GM23338 (cell line): Measurements from ENCODE around the gene RNF31. TPM values are rescaled to one million over a fixed set of nuclear protein-coding genes. Genes with fewer than 3 reads are reported as not detected.

ENCODE experiments used
- ATAC-seq: fragments of 200-7000 bp; cut with Tn5 transposase; 3 replicates; pipeline ENCODE4 v1.9.1; 2020
- DNase-seq: peaks from one replicate; pipeline ENCODE4 v3.0.0-alpha.2; 2015; ENCODE audit warnings: low spot score
- H2AFZ ChIP-seq: fragments of 200-600 bp; sonication (generic); 2 replicates; pipeline ENCODE4 v1.8.0; 2016; ENCODE audit warnings: antibody characterized with exemption, mild to moderate bottlenecking, moderate library complexity
- H3F3A ChIP-seq: fragments of 200-600 bp; sonication (generic); replicated peaks from 2 replicates; pipeline ENCODE4 v1.8.0; 2017; ENCODE audit warnings: antibody characterized with exemption, mixed run types, low read depth
- H3K27ac ChIP-seq: fragments of 200-600 bp; sonication (generic); 2 replicates; pipeline ENCODE4 v1.6.1; 2016; ENCODE audit warnings: low read depth
- H3K27me3 ChIP-seq: fragments of 200-600 bp; sonication (generic); 2 replicates; pipeline ENCODE4 v1.8.0; 2016; ENCODE audit warnings: mild to moderate bottlenecking, mixed run types, moderate library complexity; ENCODE audit not compliant: insufficient read depth
- H3K36me3 ChIP-seq: fragments of 200-600 bp; sonication (generic); 2 replicates; pipeline ENCODE4 v1.8.0; 2016; ENCODE audit warnings: mild to moderate bottlenecking; ENCODE audit not compliant: insufficient read depth
- H3K4me1 ChIP-seq: fragments of 200-600 bp; sonication (generic); 2 replicates; pipeline ENCODE4 v1.8.0; 2016; ENCODE audit warnings: mild to moderate bottlenecking, moderate library complexity; ENCODE audit not compliant: insufficient read depth
- H3K4me2 ChIP-seq: fragments of 200-600 bp; sonication (generic); 2 replicates; pipeline ENCODE4 v1.7.1; 2017; ENCODE audit warnings: mixed run types
- H3K4me3 ChIP-seq: fragments of 200-600 bp; sonication (generic); 2 replicates; pipeline ENCODE4 v1.6.1; 2016; ENCODE audit warnings: mixed run types
- H3K79me2 ChIP-seq: fragments of 200-600 bp; sonication (generic); replicated peaks from 2 replicates; pipeline ENCODE4 v1.8.0; 2017; ENCODE audit warnings: mild to moderate bottlenecking; ENCODE audit not compliant: insufficient read depth
- H3K9me2 ChIP-seq: fragments of 200-600 bp; sonication (generic); 2 replicates; pipeline ENCODE4 v1.8.0; 2017; ENCODE audit not compliant: insufficient read depth
- H4K20me1 ChIP-seq: fragments of 200-600 bp; sonication (generic); replicated peaks from 2 replicates; pipeline ENCODE4 v1.8.0; 2017; ENCODE audit warnings: mild to moderate bottlenecking; ENCODE audit not compliant: insufficient read depth
- H3K27ac Mint-ChIP-seq: 2 replicates; pipeline ENCODE4 v1.8.0; 2020; ENCODE audit warnings: inconsistent platforms, mild to moderate bottlenecking, moderate library complexity, mixed read lengths
- H3K27me3 Mint-ChIP-seq: 3 replicates; pipeline ENCODE4 v1.8.0; 2022; ENCODE audit warnings: low read depth, mild to moderate bottlenecking, moderate library complexity, mixed read lengths, inconsistent platforms; ENCODE audit not compliant: insufficient read depth, poor library complexity
- H3K36me3 Mint-ChIP-seq: 3 replicates; pipeline ENCODE4 v1.8.0; 2021; ENCODE audit warnings: low read depth, mild to moderate bottlenecking, inconsistent platforms, moderate library complexity, mixed read lengths
- H3K4me1 Mint-ChIP-seq: 3 replicates; pipeline ENCODE4 v1.8.0; 2020; ENCODE audit warnings: mild to moderate bottlenecking, inconsistent platforms, mixed read lengths
- H3K4me3 Mint-ChIP-seq: 3 replicates; pipeline ENCODE4 v1.8.0; 2021; ENCODE audit warnings: moderate library complexity, mild to moderate bottlenecking, inconsistent platforms, mixed read lengths
- H3K9me3 Mint-ChIP-seq: 3 replicates; pipeline ENCODE4 v1.8.0; 2020; ENCODE audit warnings: moderate library complexity, mild to moderate bottlenecking, inconsistent platforms, mixed read lengths
- CREB1 ChIP-seq: fragments of 250-450 bp; sonication (Bioruptor Pico); IDR thresholded peaks from 2 replicates; pipeline ENCODE4 v1.5.0; 2020; ENCODE audit warnings: low read depth, mild to moderate bottlenecking, moderate library complexity
- EZH2 ChIP-seq: fragments of 200-600 bp; sonication (generic); IDR thresholded peaks from one replicate; pipeline ENCODE4 v1.8.0; 2017; ENCODE audit warnings: antibody characterized with exemption, mild to moderate bottlenecking, low read depth; ENCODE audit not compliant: unreplicated experiment
- EZH2phosphoT487 ChIP-seq: fragments of 200-600 bp; sonication (generic); IDR thresholded peaks from one replicate; pipeline ENCODE4 v1.8.1; 2018; ENCODE audit warnings: antibody characterized with exemption; ENCODE audit not compliant: unreplicated experiment
- JUNB ChIP-seq: IDR thresholded peaks from one replicate; pipeline ENCODE4 v1.6.1; 2016; ENCODE audit warnings: antibody characterized with exemption; ENCODE audit not compliant: unreplicated experiment
- NANOG ChIP-seq: IDR thresholded peaks from 2 replicates; pipeline ENCODE4 v1.6.1; 2016; ENCODE audit warnings: antibody characterized with exemption, borderline replicate concordance
- POLR2AphosphoS5 ChIP-seq: IDR thresholded peaks from 2 replicates; pipeline ENCODE4 v1.6.1; 2016; ENCODE audit warnings: antibody characterized with exemption, low read depth
- STAT1 ChIP-seq: IDR thresholded peaks from one replicate; pipeline ENCODE4 v1.6.1; 2016; ENCODE audit warnings: antibody characterized with exemption; ENCODE audit not compliant: unreplicated experiment
- ZNF114 ChIP-seq: fragments of 250-450 bp; sonication (Bioruptor Pico); IDR thresholded peaks from 2 replicates; pipeline ENCODE4 v1.5.0; 2020; ENCODE audit warnings: mild to moderate bottlenecking, moderate library complexity
- ZNF331 ChIP-seq: fragments of 250-450 bp; sonication (Bioruptor Pico); IDR thresholded peaks from 2 replicates; pipeline ENCODE4 v1.5.0; 2020; ENCODE audit warnings: low read depth, mild to moderate bottlenecking, moderate library complexity
- polyA plus RNA-seq: library from polyadenylated mRNA; unstranded; fragments of >200 nt; fragmentation: Nextera tagmentation; extraction: Ambion mirVana; gene quantifications from 2 replicates; pipeline ENCODE4 v1.2.1, GENCODE V29; 2016
- total RNA-seq: library from RNA; depleted of rRNA; stranded (reverse); fragments of >200 nt; shearing (Covaris generic); gene quantifications from 2 replicates; pipeline ENCODE4 v1.2.3, GENCODE V29; 2014
- TF ChIP-seq, protein P1 (sequence below): IDR thresholded peaks from 2 replicates; pipeline ENCODE4 v1.6.1; 2016; ENCODE audit warnings: antibody characterized with exemption
- TF ChIP-seq, protein P2 (sequence below): fragments of 250-450 bp; sonication (Bioruptor Pico); IDR thresholded peaks from 2 replicates; pipeline ENCODE4 v1.5.0; 2020; ENCODE audit warnings: mild to moderate bottlenecking, moderate library complexity
- TF ChIP-seq, protein P3 (sequence below): IDR thresholded peaks from one replicate; pipeline ENCODE4 v1.6.1; 2018; ENCODE audit warnings: antibody characterized with exemption; ENCODE audit not compliant: unreplicated experiment
- TF ChIP-seq, protein P4 (sequence below), 2 experiments: fragments of 200-600 bp in 1 of 2; sonication (generic) in 1 of 2; conservative IDR thresholded peaks; 2 replicates each; pipeline versions ENCODE4 v1.5.1 to v1.6.1; 2016 to 2017; ENCODE audit warnings: antibody characterized with exemption in 2 of 2, low read depth in 2 of 2, mild to moderate bottlenecking in 2 of 2, moderate library complexity in 1 of 2

Gene RNF31
- total and polyA plus RNA-seq, 2 experiments from 2014 or later = 54.8 to 87.4 TPM

DNA sequence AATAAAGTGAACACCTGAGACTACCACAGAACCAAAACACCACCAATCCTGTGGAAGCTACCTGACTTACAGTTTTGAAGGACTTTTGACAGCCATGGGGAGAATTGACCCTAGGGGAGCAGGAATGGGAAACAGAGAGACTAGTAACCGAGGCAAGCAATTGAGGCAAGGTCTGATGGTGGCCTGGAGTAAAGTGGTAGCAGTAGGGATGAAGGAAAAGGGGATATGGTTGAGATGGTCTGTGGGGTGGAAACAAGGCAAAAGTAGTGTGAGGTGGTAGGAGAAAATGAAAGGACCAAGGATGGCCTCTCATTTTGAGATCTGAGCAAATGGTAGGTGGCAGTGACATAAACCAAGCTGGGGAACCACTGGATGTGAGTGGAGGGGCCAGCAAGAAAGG lies 9.5 kb downstream of the RNF31 start:
- H4K20me1 ChIP-seq = peaks cover 7% of the 10 kb centered on the region; the same call in 1 of the 2 replicates
- Mint-ChIP-seq H3K27ac (no peak overlapping the region), H3K4me3 (no peak overlapping the region; the same call in 2 of the 3 replicates), H3K4me1 (peaks cover 8% of the 10 kb centered on the region), H3K9me3 (no peaks in the 10 kb centered on the region), H3K27me3 (peaks cover 4% of the 10 kb centered on the region), H3K36me3 (peaks cover 67% of the 10 kb centered on the region)
- peaks cover 20% of the 10 kb centered on the region; the same call in 1 of the 2 replicates for H3K36me3 ChIP-seq
- no peak overlapping the region for H3K4me2 ChIP-seq
- H3K4me3 ChIP-seq = no peak overlapping the region
- peaks cover 9% of the 10 kb centered on the region; the same call in 1 of the 2 replicates for H3F3A ChIP-seq
- H3K4me1 ChIP-seq = peaks cover 10% of the 10 kb centered on the region
- no peaks in the 10 kb centered on the region for H3K79me2 ChIP-seq
- TF ChIP-seq EZH2 (no peak), CREB1 (CRISPR knock-in tag) (no peak), POLR2AphosphoS5 (no peak), ZNF331 (CRISPR knock-in tag) (no peak), JUNB (no peak), ZNF114 (CRISPR knock-in tag) (no peak), NANOG (no peak), STAT1 (no peak), EZH2phosphoT487 (no peak)
- TF ChIP-seq, protein P1, sequence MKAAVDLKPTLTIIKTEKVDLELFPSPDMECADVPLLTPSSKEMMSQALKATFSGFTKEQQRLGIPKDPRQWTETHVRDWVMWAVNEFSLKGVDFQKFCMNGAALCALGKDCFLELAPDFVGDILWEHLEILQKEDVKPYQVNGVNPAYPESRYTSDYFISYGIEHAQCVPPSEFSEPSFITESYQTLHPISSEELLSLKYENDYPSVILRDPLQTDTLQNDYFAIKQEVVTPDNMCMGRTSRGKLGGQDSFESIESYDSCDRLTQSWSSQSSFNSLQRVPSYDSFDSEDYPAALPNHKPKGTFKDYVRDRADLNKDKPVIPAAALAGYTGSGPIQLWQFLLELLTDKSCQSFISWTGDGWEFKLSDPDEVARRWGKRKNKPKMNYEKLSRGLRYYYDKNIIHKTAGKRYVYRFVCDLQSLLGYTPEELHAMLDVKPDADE = no peak
- TF ChIP-seq, protein P2, sequence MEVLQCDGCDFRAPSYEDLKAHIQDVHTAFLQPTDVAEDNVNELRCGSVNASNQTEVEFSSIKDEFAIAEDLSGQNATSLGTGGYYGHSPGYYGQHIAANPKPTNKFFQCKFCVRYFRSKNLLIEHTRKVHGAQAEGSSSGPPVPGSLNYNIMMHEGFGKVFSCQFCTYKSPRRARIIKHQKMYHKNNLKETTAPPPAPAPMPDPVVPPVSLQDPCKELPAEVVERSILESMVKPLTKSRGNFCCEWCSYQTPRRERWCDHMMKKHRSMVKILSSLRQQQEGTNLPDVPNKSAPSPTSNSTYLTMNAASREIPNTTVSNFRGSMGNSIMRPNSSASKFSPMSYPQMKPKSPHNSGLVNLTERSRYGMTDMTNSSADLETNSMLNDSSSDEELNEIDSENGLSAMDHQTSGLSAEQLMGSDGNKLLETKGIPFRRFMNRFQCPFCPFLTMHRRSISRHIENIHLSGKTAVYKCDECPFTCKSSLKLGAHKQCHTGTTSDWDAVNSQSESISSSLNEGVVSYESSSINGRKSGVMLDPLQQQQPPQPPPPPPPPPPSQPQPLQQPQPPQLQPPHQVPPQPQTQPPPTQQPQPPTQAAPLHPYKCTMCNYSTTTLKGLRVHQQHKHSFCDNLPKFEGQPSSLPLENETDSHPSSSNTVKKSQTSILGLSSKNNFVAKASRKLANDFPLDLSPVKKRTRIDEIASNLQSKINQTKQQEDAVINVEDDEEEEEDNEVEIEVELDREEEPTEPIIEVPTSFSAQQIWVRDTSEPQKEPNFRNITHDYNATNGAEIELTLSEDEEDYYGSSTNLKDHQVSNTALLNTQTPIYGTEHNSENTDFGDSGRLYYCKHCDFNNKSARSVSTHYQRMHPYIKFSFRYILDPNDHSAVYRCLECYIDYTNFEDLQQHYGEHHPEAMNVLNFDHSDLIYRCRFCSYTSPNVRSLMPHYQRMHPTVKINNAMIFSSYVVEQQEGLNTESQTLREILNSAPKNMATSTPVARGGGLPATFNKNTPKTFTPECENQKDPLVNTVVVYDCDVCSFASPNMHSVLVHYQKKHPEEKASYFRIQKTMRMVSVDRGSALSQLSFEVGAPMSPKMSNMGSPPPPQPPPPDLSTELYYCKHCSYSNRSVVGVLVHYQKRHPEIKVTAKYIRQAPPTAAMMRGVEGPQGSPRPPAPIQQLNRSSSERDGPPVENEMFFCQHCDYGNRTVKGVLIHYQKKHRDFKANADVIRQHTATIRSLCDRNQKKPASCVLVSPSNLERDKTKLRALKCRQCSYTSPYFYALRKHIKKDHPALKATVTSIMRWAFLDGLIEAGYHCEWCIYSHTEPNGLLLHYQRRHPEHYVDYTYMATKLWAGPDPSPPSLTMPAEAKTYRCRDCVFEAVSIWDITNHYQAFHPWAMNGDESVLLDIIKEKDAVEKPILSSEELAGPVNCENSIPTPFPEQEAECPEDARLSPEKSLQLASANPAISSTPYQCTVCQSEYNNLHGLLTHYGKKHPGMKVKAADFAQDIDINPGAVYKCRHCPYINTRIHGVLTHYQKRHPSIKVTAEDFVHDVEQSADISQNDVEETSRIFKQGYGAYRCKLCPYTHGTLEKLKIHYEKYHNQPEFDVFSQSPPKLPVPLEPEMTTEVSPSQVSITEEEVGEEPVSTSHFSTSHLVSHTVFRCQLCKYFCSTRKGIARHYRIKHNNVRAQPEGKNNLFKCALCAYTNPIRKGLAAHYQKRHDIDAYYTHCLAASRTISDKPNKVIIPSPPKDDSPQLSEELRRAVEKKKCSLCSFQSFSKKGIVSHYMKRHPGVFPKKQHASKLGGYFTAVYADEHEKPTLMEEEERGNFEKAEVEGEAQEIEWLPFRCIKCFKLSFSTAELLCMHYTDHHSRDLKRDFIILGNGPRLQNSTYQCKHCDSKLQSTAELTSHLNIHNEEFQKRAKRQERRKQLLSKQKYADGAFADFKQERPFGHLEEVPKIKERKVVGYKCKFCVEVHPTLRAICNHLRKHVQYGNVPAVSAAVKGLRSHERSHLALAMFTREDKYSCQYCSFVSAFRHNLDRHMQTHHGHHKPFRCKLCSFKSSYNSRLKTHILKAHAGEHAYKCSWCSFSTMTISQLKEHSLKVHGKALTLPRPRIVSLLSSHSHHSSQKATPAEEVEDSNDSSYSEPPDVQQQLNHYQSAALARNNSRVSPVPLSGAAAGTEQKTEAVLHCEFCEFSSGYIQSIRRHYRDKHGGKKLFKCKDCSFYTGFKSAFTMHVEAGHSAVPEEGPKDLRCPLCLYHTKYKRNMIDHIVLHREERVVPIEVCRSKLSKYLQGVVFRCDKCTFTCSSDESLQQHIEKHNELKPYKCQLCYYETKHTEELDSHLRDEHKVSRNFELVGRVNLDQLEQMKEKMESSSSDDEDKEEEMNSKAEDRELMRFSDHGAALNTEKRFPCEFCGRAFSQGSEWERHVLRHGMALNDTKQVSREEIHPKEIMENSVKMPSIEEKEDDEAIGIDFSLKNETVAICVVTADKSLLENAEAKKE = no peak
- TF ChIP-seq, protein P3, sequence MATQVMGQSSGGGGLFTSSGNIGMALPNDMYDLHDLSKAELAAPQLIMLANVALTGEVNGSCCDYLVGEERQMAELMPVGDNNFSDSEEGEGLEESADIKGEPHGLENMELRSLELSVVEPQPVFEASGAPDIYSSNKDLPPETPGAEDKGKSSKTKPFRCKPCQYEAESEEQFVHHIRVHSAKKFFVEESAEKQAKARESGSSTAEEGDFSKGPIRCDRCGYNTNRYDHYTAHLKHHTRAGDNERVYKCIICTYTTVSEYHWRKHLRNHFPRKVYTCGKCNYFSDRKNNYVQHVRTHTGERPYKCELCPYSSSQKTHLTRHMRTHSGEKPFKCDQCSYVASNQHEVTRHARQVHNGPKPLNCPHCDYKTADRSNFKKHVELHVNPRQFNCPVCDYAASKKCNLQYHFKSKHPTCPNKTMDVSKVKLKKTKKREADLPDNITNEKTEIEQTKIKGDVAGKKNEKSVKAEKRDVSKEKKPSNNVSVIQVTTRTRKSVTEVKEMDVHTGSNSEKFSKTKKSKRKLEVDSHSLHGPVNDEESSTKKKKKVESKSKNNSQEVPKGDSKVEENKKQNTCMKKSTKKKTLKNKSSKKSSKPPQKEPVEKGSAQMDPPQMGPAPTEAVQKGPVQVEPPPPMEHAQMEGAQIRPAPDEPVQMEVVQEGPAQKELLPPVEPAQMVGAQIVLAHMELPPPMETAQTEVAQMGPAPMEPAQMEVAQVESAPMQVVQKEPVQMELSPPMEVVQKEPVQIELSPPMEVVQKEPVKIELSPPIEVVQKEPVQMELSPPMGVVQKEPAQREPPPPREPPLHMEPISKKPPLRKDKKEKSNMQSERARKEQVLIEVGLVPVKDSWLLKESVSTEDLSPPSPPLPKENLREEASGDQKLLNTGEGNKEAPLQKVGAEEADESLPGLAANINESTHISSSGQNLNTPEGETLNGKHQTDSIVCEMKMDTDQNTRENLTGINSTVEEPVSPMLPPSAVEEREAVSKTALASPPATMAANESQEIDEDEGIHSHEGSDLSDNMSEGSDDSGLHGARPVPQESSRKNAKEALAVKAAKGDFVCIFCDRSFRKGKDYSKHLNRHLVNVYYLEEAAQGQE = no peak
- TF ChIP-seq, protein P4, sequence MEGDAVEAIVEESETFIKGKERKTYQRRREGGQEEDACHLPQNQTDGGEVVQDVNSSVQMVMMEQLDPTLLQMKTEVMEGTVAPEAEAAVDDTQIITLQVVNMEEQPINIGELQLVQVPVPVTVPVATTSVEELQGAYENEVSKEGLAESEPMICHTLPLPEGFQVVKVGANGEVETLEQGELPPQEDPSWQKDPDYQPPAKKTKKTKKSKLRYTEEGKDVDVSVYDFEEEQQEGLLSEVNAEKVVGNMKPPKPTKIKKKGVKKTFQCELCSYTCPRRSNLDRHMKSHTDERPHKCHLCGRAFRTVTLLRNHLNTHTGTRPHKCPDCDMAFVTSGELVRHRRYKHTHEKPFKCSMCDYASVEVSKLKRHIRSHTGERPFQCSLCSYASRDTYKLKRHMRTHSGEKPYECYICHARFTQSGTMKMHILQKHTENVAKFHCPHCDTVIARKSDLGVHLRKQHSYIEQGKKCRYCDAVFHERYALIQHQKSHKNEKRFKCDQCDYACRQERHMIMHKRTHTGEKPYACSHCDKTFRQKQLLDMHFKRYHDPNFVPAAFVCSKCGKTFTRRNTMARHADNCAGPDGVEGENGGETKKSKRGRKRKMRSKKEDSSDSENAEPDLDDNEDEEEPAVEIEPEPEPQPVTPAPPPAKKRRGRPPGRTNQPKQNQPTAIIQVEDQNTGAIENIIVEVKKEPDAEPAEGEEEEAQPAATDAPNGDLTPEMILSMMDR (conservative IDR thresholded peaks at IDR 0.05; ENCODE audit: low read depth in 2 of 2) = no peak
- H3K27ac ChIP-seq = no peak overlapping the region
- H3K27me3 ChIP-seq = no peaks in the 10 kb centered on the region
- ATAC-seq = no peak
- no peaks in the 10 kb centered on the region for H3K9me2 ChIP-seq
- H2AFZ ChIP-seq = no peak overlapping the region
- no peak for DNase-seq
